HepG2 (cell line): ENCODE measurements around the gene TFPI. TPM values are rescaled to one million over a fixed set of nuclear protein-coding genes. Genes with fewer than 3 reads are reported as not detected.

Source experiments
- ARHGAP35 ChIP-seq: sonication (generic); formaldehyde crosslinking; IDR thresholded peaks from 2 replicates; pipeline ENCODE4 v1.9.0; 2022; ENCODE audit warnings: mild to moderate bottlenecking, inconsistent platforms, moderate library complexity, missing genetic modification reagents, borderline replicate concordance
- FOXP4 ChIP-seq: sonication (generic); formaldehyde crosslinking; IDR thresholded peaks from 2 replicates; pipeline ENCODE4 v1.4.0; 2020; ENCODE audit warnings: missing genetic modification reagents
- GATAD2A ChIP-seq: IDR thresholded peaks from 2 replicates; pipeline ENCODE4 v1.6.1; 2016
- HINFP ChIP-seq: sonication (generic); formaldehyde crosslinking; IDR thresholded peaks from 2 replicates; pipeline ENCODE4 v1.4.0; 2020; ENCODE audit warnings: low read depth, mild to moderate bottlenecking, missing genetic modification reagents
- HNRNPL ChIP-seq: fragments of 200-400 bp; formaldehyde crosslinking; IDR thresholded peaks from 2 replicates; pipeline ENCODE4 v1.6.1; 2017; ENCODE audit warnings: mild to moderate bottlenecking, low read depth, low read length
- ISX ChIP-seq: sonication (generic); formaldehyde crosslinking; conservative IDR thresholded peaks from 2 replicates; pipeline ENCODE4 v1.5.0; 2020; ENCODE audit warnings: missing genetic modification reagents
- MNT ChIP-seq: fragments of 450-650 bp; IDR thresholded peaks from 2 replicates; pipeline ENCODE4 v1.6.1; 2016
- MTA1 ChIP-seq: sonication (generic); formaldehyde crosslinking; IDR thresholded peaks from 2 replicates; pipeline ENCODE4 v1.4.0; 2020; ENCODE audit warnings: missing genetic modification reagents, mild to moderate bottlenecking, borderline replicate concordance
- PHF21A ChIP-seq: sonication (generic); formaldehyde crosslinking; IDR thresholded peaks from 2 replicates; pipeline ENCODE4 v1.5.0; 2020; ENCODE audit warnings: mild to moderate bottlenecking, missing genetic modification reagents
- REXO4 ChIP-seq: sonication (generic); formaldehyde crosslinking; IDR thresholded peaks from 2 replicates; pipeline ENCODE4 v1.8.0; 2022; ENCODE audit warnings: missing genetic modification reagents, mild to moderate bottlenecking, borderline replicate concordance
- SAP130 ChIP-seq: IDR thresholded peaks from 2 replicates; pipeline ENCODE4 v1.6.1; 2016; ENCODE audit warnings: low read depth
- SKIL ChIP-seq: sonication (generic); formaldehyde crosslinking; IDR thresholded peaks from 2 replicates; pipeline ENCODE4 v1.8.0; 2022; ENCODE audit warnings: missing genetic modification reagents, mild to moderate bottlenecking, moderate library complexity, borderline replicate concordance
- TEAD3 ChIP-seq: optimal IDR thresholded peaks from 2 replicates; pipeline ENCODE3; 2016; ENCODE audit warnings: borderline replicate concordance
- ZKSCAN8 ChIP-seq: IDR thresholded peaks from 2 replicates; pipeline ENCODE4 v1.6.1; 2016; ENCODE audit warnings: borderline replicate concordance, missing genetic modification reagents, missing compliant biosample characterization
- ZMYM2 ChIP-seq: sonication (generic); formaldehyde crosslinking; IDR thresholded peaks from 2 replicates; pipeline ENCODE4 v1.8.0; 2022; ENCODE audit warnings: mild to moderate bottlenecking, missing genetic modification reagents
- ZNF101 ChIP-seq: sonication (generic); formaldehyde crosslinking; IDR thresholded peaks from 2 replicates; pipeline ENCODE4 v1.4.0; 2020; ENCODE audit warnings: mild to moderate bottlenecking, low read depth, missing genetic modification reagents, borderline replicate concordance
- ZNF124 ChIP-seq: sonication (generic); formaldehyde crosslinking; IDR thresholded peaks from 2 replicates; pipeline ENCODE4 v1.4.0; 2020; ENCODE audit warnings: missing genetic modification reagents
- ZNF207 ChIP-seq: fragments of 450-650 bp; IDR thresholded peaks from 2 replicates; pipeline ENCODE4 v1.6.1; 2016; ENCODE audit warnings: antibody characterized with exemption, borderline replicate concordance
- ZNF280D ChIP-seq: sonication (generic); formaldehyde crosslinking; IDR thresholded peaks from 2 replicates; pipeline ENCODE4 v1.5.1; 2020; ENCODE audit warnings: mild to moderate bottlenecking, missing genetic modification reagents
- ZNF761 ChIP-seq: sonication (generic); formaldehyde crosslinking; conservative IDR thresholded peaks from 2 replicates; pipeline ENCODE4 v1.4.0; 2020; ENCODE audit warnings: mild to moderate bottlenecking, missing genetic modification reagents
- ZNF841 ChIP-seq: sonication (generic); formaldehyde crosslinking; IDR thresholded peaks from 2 replicates; pipeline ENCODE4 v1.8.1; 2023; ENCODE audit warnings: missing genetic modification reagents, borderline replicate concordance
- polyA plus RNA-seq, 8 experiments: library from polyadenylated mRNA; depleted of rRNA in 3 of 8; stranded (reverse) in 7 of 8; unstranded in 1 of 8; fragments of >200 nt; fragmentation: Illumina TruSeq in 4 of 8; extraction: Trizol in 4 of 8; gene quantifications; 2 replicates each; pipeline versions ENCODE4 v1.2.1 to v1.2.3, GENCODE V29; 2011 to 2016; ENCODE audit warnings: low read depth in 4 of 8, missing spikeins in 1 of 8, mixed read lengths in 1 of 8; ENCODE audit not compliant: insufficient read depth in 1 of 8
- total RNA-seq, 5 experiments: library from RNA; depleted of rRNA; stranded (reverse); fragments of >200 nt; fragmentation: Illumina TruSeq; extraction: Trizol; gene quantifications; 2 replicates each; pipeline ENCODE4 v1.2.3, GENCODE V29; 2016; ENCODE audit warnings: low read depth in 1 of 5

Gene TFPI
- total and polyA plus RNA-seq, 2 of the 13 experiments (the other 11 are each of a cell fraction or from before 2014, with no cell fraction given) = 301 to 436 TPM

- peak; percentile 66; the same call in 1 of the 2 replicates for TF ChIP-seq ZNF280D (CRISPR knock-in tag)
- no peak for TF ChIP-seq REXO4 (CRISPR knock-in tag)
- TF ChIP-seq FOXP4 (CRISPR knock-in tag) = no peak
- no peak for TF ChIP-seq HINFP (CRISPR knock-in tag)
- no peak for TF ChIP-seq ZNF207
- TF ChIP-seq ZMYM2 (CRISPR knock-in tag) = 0 out of 2 replicates have a peak, but pooled peaks have one; percentile 32
- no peak for TF ChIP-seq ZNF841 (CRISPR knock-in tag)
- no peak for TF ChIP-seq ZNF101 (CRISPR knock-in tag)
- TF ChIP-seq MNT = no peak
- no peak for TF ChIP-seq ZNF761 (CRISPR knock-in tag)
- peak; percentile 51; the same call in 1 of the 2 replicates for TF ChIP-seq ZKSCAN8
- no peak for TF ChIP-seq TEAD3 (CRISPR knock-in tag)
- TF ChIP-seq HNRNPL = no peak
- TF ChIP-seq SAP130 = no peak
- peak; percentile 25; the same call in 1 of the 2 replicates for TF ChIP-seq GATAD2A (CRISPR knock-in tag)
- TF ChIP-seq ISX (CRISPR knock-in tag) = no peak
- no peak for TF ChIP-seq ZNF124 (CRISPR knock-in tag)
- TF ChIP-seq SKIL (CRISPR knock-in tag) = no peak
- TF ChIP-seq ARHGAP35 (CRISPR knock-in tag) = no peak
- TF ChIP-seq MTA1 (CRISPR knock-in tag) = no peak
- no peak for TF ChIP-seq PHF21A (CRISPR knock-in tag)
Measured at GRCh38 chr2:187577310-187577709, 23.1 kb upstream of the TFPI start (continued).
